ENCODE data around the gene ATF3.

The ATF3 gene

GRCh38 chr1:212609701-212610574 is 1.4 kb downstream of the ATF3 start:
- H3K27ac ChIP-seq (ENCODE audit: low read length), result peak overlapping the region; percentile 88
- H3K9me3 ChIP-seq (ENCODE audit: control insufficient read depth in 2 of 2, low read length in 2 of 2), result no peaks in the 10 kb centered on the region
- peak overlapping the region; percentile 83 to 87 for H3K4me3 ChIP-seq (ENCODE audit: low read length in 2 of 2)
- H3K9ac ChIP-seq (ENCODE audit: low read length in 2 of 2), result peak overlapping the region; percentile 81 to 82
- peaks cover 38% of the 10 kb centered on the region for H3K4me1 ChIP-seq (ENCODE audit: control insufficient read depth, insufficient read depth, low read length)
- H3K27me3 ChIP-seq (ENCODE audit: control insufficient read depth in 1 of 2, insufficient read depth in 2 of 2, low read length in 2 of 2), result peaks cover 30 to 31% of the 10 kb centered on the region in 2 donors
- peaks cover 0 to 1% of the 10 kb centered on the region in 2 donors for H3K36me3 ChIP-seq (ENCODE audit: control insufficient read depth in 2 of 2, insufficient read depth in 2 of 2, low read length in 2 of 2)

GRCh38 chr1:212610575-212610967 is 2.0 kb downstream of the ATF3 start:
- Histone ChIP-seq H3K27ac (ENCODE audit: low read length) (peak overlapping the region; percentile 18), H3K4me1 (ENCODE audit: control insufficient read depth, insufficient read depth, low read length) (peaks cover 38% of the 10 kb centered on the region), H3K9me3 (ENCODE audit: control insufficient read depth in 2 of 2, low read length in 2 of 2) (no peaks in the 10 kb centered on the region), H3K27me3 (ENCODE audit: control insufficient read depth in 1 of 2, insufficient read depth in 2 of 2, low read length in 2 of 2) (peaks cover 24 to 25% of the 10 kb centered on the region in 2 donors), H3K9ac (ENCODE audit: low read length in 2 of 2) (peak overlapping the region in 1 of 2 donors; percentile 81), H3K4me3 (ENCODE audit: low read length in 2 of 2) (peak overlapping the region; percentile 83 to 87), H3K36me3 (ENCODE audit: control insufficient read depth in 2 of 2, insufficient read depth in 2 of 2, low read length in 2 of 2) (peaks cover 5 to 7% of the 10 kb centered on the region in 2 donors)

GRCh38 chr1:212611000-212611948 is 2.7 kb downstream of the ATF3 start:
- Histone ChIP-seq H3K9ac (ENCODE audit: low read length in 2 of 2) (no peak overlapping the region), H3K36me3 (ENCODE audit: control insufficient read depth in 2 of 2, insufficient read depth in 2 of 2, low read length in 2 of 2) (peaks cover 6 to 7% of the 10 kb centered on the region in 2 donors), H3K27me3 (ENCODE audit: control insufficient read depth in 1 of 2, insufficient read depth in 2 of 2, low read length in 2 of 2) (peaks cover 17 to 18% of the 10 kb centered on the region in 2 donors), H3K27ac (ENCODE audit: low read length) (peak overlapping the region; percentile 18), H3K9me3 (ENCODE audit: control insufficient read depth in 2 of 2, low read length in 2 of 2) (no peaks in the 10 kb centered on the region), H3K4me3 (ENCODE audit: low read length in 2 of 2) (peak overlapping the region in 1 of 2 donors; percentile 83), H3K4me1 (ENCODE audit: control insufficient read depth, insufficient read depth, low read length) (peaks cover 38% of the 10 kb centered on the region)

GRCh38 chr1:212612041-212612961 is 3.7 kb downstream of the ATF3 start:
- Histone ChIP-seq H3K36me3 (ENCODE audit: control insufficient read depth in 2 of 2, insufficient read depth in 2 of 2, low read length in 2 of 2) (peaks cover 16% of the 10 kb centered on the region in 2 donors), H3K4me3 (ENCODE audit: low read length in 2 of 2) (no peak overlapping the region), H3K9me3 (ENCODE audit: control insufficient read depth in 2 of 2, low read length in 2 of 2) (no peaks in the 10 kb centered on the region), H3K4me1 (ENCODE audit: control insufficient read depth, insufficient read depth, low read length) (peaks cover 28% of the 10 kb centered on the region), H3K27me3 (ENCODE audit: control insufficient read depth in 1 of 2, insufficient read depth in 2 of 2, low read length in 2 of 2) (peaks cover 7% of the 10 kb centered on the region in 2 donors), H3K27ac (ENCODE audit: low read length) (no peak overlapping the region), H3K9ac (ENCODE audit: low read length in 2 of 2) (no peak overlapping the region)

- H3K4me3 ChIP-seq (ENCODE audit: low read length in 2 of 2), result no peak overlapping the region
- H3K9ac ChIP-seq (ENCODE audit: low read length in 2 of 2), result no peak overlapping the region
- H3K4me1 ChIP-seq (ENCODE audit: control insufficient read depth, insufficient read depth, low read length), result peaks cover 21% of the 10 kb centered on the region
- no peaks in the 10 kb centered on the region for H3K27me3 ChIP-seq (ENCODE audit: control insufficient read depth in 1 of 2, insufficient read depth in 2 of 2, low read length in 2 of 2)
- H3K36me3 ChIP-seq (ENCODE audit: control insufficient read depth in 2 of 2, insufficient read depth in 2 of 2, low read length in 2 of 2), result peaks cover 29 to 30% of the 10 kb centered on the region in 2 donors
- H3K27ac ChIP-seq (ENCODE audit: low read length), result no peak overlapping the region
- no peaks in the 10 kb centered on the region for H3K9me3 ChIP-seq (ENCODE audit: control insufficient read depth in 2 of 2, low read length in 2 of 2)
Observed at GRCh38 chr1:212613440-212614335, 5.1 kb downstream of the ATF3 start.

GRCh38 chr1:212614453-212615200 is 6.1 kb downstream of the ATF3 start:
- no peak overlapping the region for H3K9ac ChIP-seq (ENCODE audit: low read length in 2 of 2)
- H3K4me3 ChIP-seq (ENCODE audit: low read length in 2 of 2), result no peak overlapping the region
- H3K27ac ChIP-seq (ENCODE audit: low read length), result no peak overlapping the region
- no peaks in the 10 kb centered on the region for H3K9me3 ChIP-seq (ENCODE audit: control insufficient read depth in 2 of 2, low read length in 2 of 2)
- H3K36me3 ChIP-seq (ENCODE audit: control insufficient read depth in 2 of 2, insufficient read depth in 2 of 2, low read length in 2 of 2), result peaks cover 37 to 38% of the 10 kb centered on the region in 2 donors
- peaks cover 16% of the 10 kb centered on the region for H3K4me1 ChIP-seq (ENCODE audit: control insufficient read depth, insufficient read depth, low read length)
- H3K27me3 ChIP-seq (ENCODE audit: control insufficient read depth in 1 of 2, insufficient read depth in 2 of 2, low read length in 2 of 2), result no peaks in the 10 kb centered on the region

GRCh38 chr1:212615201-212615470 is 6.6 kb downstream of the ATF3 start:
- no peaks in the 10 kb centered on the region for H3K27me3 ChIP-seq (ENCODE audit: control insufficient read depth in 1 of 2, insufficient read depth in 2 of 2, low read length in 2 of 2)
- H3K9me3 ChIP-seq (ENCODE audit: control insufficient read depth in 2 of 2, low read length in 2 of 2), result no peaks in the 10 kb centered on the region
- H3K36me3 ChIP-seq (ENCODE audit: control insufficient read depth in 2 of 2, insufficient read depth in 2 of 2, low read length in 2 of 2), result peaks cover 42 to 43% of the 10 kb centered on the region in 2 donors

GRCh38 chr1:212618466-212619210 is 10.1 kb downstream of the ATF3 start:
- no peak overlapping the region for H3K9ac ChIP-seq (ENCODE audit: low read length in 2 of 2)
- no peaks in the 10 kb centered on the region for H3K9me3 ChIP-seq (ENCODE audit: control insufficient read depth in 2 of 2, low read length in 2 of 2)
- no peaks in the 10 kb centered on the region for H3K27me3 ChIP-seq (ENCODE audit: control insufficient read depth in 1 of 2, insufficient read depth in 2 of 2, low read length in 2 of 2)
- no peak overlapping the region for H3K4me3 ChIP-seq (ENCODE audit: low read length in 2 of 2)
- H3K36me3 ChIP-seq (ENCODE audit: control insufficient read depth in 2 of 2, insufficient read depth in 2 of 2, low read length in 2 of 2), result peaks cover 44% of the 10 kb centered on the region in 2 donors
- H3K4me1 ChIP-seq (ENCODE audit: control insufficient read depth, insufficient read depth, low read length), result no peaks in the 10 kb centered on the region
- no peak overlapping the region for H3K27ac ChIP-seq (ENCODE audit: low read length)

More at GRCh38 chr1:212615201-212615470, 6.6 kb downstream of the ATF3 start:
- Histone ChIP-seq H3K4me1 (ENCODE audit: control insufficient read depth, insufficient read depth, low read length) (peaks cover 13% of the 10 kb centered on the region), H3K4me3 (ENCODE audit: low read length in 2 of 2) (no peak overlapping the region), H3K27ac (ENCODE audit: low read length) (no peak overlapping the region), H3K9ac (ENCODE audit: low read length in 2 of 2) (no peak overlapping the region)
